Heart right ventricle (tissue), 16 donors: ENCODE data around the gene C6orf15. TPM values are rescaled to one million over a fixed set of nuclear protein-coding genes. Genes with fewer than 3 reads are reported as not detected.

ENCODE experiments used
- ATAC-seq, 8 donors: fragments of 200-7000 bp; cut with Tn5 transposase; one replicate each; pipeline ENCODE4 v1.9.1; 2020; ENCODE audit warnings: mild to moderate bottlenecking in 8 of 8, moderate library complexity in 8 of 8, moderate number of reproducible peaks in 1 of 8
- DNase-seq, 2 donors: peaks; one replicate each; pipeline ENCODE4 v3.0.0-alpha.2; 2020
- H3K27ac ChIP-seq, 10 donors: fragments of 200-600 bp; sonication (generic) in 2 of 10; one replicate each; pipeline versions ENCODE4 v1.5.0 to v1.8.0; 2020 to 2022; ENCODE audit warnings: mild to moderate bottlenecking in 3 of 10
- H3K27me3 ChIP-seq, 7 donors: fragments of 200-600 bp; one replicate each; pipeline ENCODE4 v1.8.0; 2021 to 2022; ENCODE audit warnings: mild to moderate bottlenecking in 2 of 7
- H3K36me3 ChIP-seq, 9 donors: fragments of 200-600 bp; sonication (generic) in 1 of 9; one replicate each; pipeline versions ENCODE4 v1.5.0 to v1.8.0; 2020 to 2022; ENCODE audit warnings: mild to moderate bottlenecking in 2 of 9
- H3K4me1 ChIP-seq, 9 donors: fragments of 200-600 bp; sonication (generic) in 1 of 9; one replicate each; pipeline versions ENCODE4 v1.5.0 to v1.8.0; 2020 to 2022; ENCODE audit warnings: mild to moderate bottlenecking in 4 of 9
- H3K4me3 ChIP-seq, 10 donors: fragments of 200-600 bp; sonication (generic) in 2 of 10; one replicate each; pipeline versions ENCODE4 v1.5.0 to v1.8.0; 2020 to 2022; ENCODE audit warnings: mild to moderate bottlenecking in 7 of 10, moderate library complexity in 2 of 10
- H3K9me3 ChIP-seq, 11 donors: fragments of 200-600 bp in 10 of 11; sonication (generic) in 2 of 11; one replicate each; pipeline versions ENCODE4 v1.5.0 to v1.8.0; 2013 to 2022; ENCODE audit warnings: mild to moderate bottlenecking in 2 of 11, control low read depth in 1 of 11, moderate library complexity in 1 of 11
- CTCF ChIP-seq, 9 donors: fragments of 200-600 bp; sonication (generic) in 2 of 9; IDR thresholded peaks; one replicate each; pipeline versions ENCODE4 v1.5.0 to v1.8.0; 2021 to 2022; ENCODE audit warnings: antibody characterized with exemption in 9 of 9, mild to moderate bottlenecking in 5 of 9, moderate library complexity in 1 of 9
- WGBS, 2 donors: extraction: QIAGEN DNeasy Blood & Tissue Kit; methylation state at CpG; one replicate each; pipeline ENCODE4 v1.1.7; 2013; ENCODE audit warnings: inconsistent platforms in 1 of 2; 5-methylcytosine and 5-hydroxymethylcytosine counted together
- intact Hi-C, 10 donors: fragments of 100-400 bp; cut with DNase I; formaldehyde crosslinking; loops; one replicate each; pipeline versions ENCODE4 v1.11.1 to v1.14.2; 2022
- polyA plus RNA-seq, 2 donors: library from polyadenylated mRNA; stranded (reverse); fragments of 200-250 nt; gene quantifications; one replicate each; pipeline ENCODE4 v1.2.3, GENCODE V29; 2013
- total RNA-seq, 10 donors: library from RNA; stranded (reverse); fragmentation: NEBNext Ultra II Directional in 3 of 10; extraction: Animal tissue kit (Norgen Biotek cat#: 25700) in 3 of 10; gene quantifications; one replicate each; pipeline versions ENCODE4 v1.2.1 to v1.2.4, GENCODE V29; 2021 to 2023
- donor health status: Arrhythmogenic right ventricular cardiomyopathy.
- donor health status: ischemic (EF 13 %, LVEDD 7.1; RV severe dilation, severe dysfunction).
- donor health status: healthy with polysubstance abuse.
- donor health status: DM: no; HTN: yes; CAD: no.
- donor health status: DM: no; HTN: no; CAD: no.
- donor health status: ischemic (EF 25% LVEDD 6.9; RV normal size, moderate dysfunction).
- donor health status: ischemic (EF 25% LVEDD 5.7; RV mildly dilated, moderate dysfunction).
- donor health status: healthy.
- donor health status: DM: yes; HTN: yes; CAD: no.
- donor health status: Ischemic cardiomyopathy.
- donor health status: ischemic (EF 35%, LVEDD 5.7; RV mildly dilated, moderate dysfunction).
- donor health status: nonischemic (EF 11% LVEDD 7.7; RV severe dilation, severe dysfunction).
- donor health status: DM: yes; HTN: yes; CAD: no.
- donor health status: PGD.
- donor health status: ischemic (EF 29% LVEDD 5.4; RV normal size, mild dysfunction).
- donor health status: nonischemic (EF 23%, LVEDD 6.1; RV moderate dilation, normal function).

Gene C6orf15
- total and polyA plus RNA-seq, 12 donors = not detected

GRCh38 chr6:31113861-31114540, 1.6 kb upstream of the C6orf15 start:
- DNase-seq = no peak
- peaks cover 0 to 11% (median 0%) of the 10 kb centered on the region in 7 donors for H3K27me3 ChIP-seq
- 68 to 69% methylated on average over 7 of the region's 7 CpGs for WGBS, 2 donors
- peak overlapping the region; percentile 29 to 80 (median 66) for H3K27ac ChIP-seq
- peak in 1 of 9 donors; percentile 11 for TF ChIP-seq CTCF (IDR thresholded peaks at IDR 0.05)
- no peaks in the 10 kb centered on the region for H3K36me3 ChIP-seq
- H3K4me3 ChIP-seq = peak overlapping the region in 3 of 10 donors; percentile 21 to 32 (median 25)
- H3K9me3 ChIP-seq = no peaks in the 10 kb centered on the region
- ATAC-seq = peak in 3 of 8 donors; percentile 3 to 12 (median 5)
- H3K4me1 ChIP-seq = peaks cover 6 to 53% (median 40%) of the 10 kb centered on the region in 9 donors
- intact Hi-C loops = no loop called here

GRCh38 chr6:31111712-31112111, 663 bp downstream of the C6orf15 start:
- no peak for TF ChIP-seq CTCF (IDR thresholded peaks at IDR 0.05)
- H3K27ac ChIP-seq = no peak overlapping the region
- H3K9me3 ChIP-seq = no peaks in the 10 kb centered on the region
- H3K4me3 ChIP-seq = no peak overlapping the region
- H3K36me3 ChIP-seq = no peaks in the 10 kb centered on the region
- ATAC-seq = no peak
- 86 to 90% methylated on average over 13 of the region's 13 CpGs for WGBS, 2 donors
- peaks cover 6 to 39% (median 31%) of the 10 kb centered on the region in 9 donors for H3K4me1 ChIP-seq
- intact Hi-C loops = no loop called here
- DNase-seq = no peak
- H3K27me3 ChIP-seq = peaks cover 0 to 11% (median 0%) of the 10 kb centered on the region in 7 donors

- H3K9me3 ChIP-seq = no peaks in the 10 kb centered on the region
- H3K4me3 ChIP-seq = no peak overlapping the region
- intact Hi-C loops = no loop called here
- H3K27me3 ChIP-seq = peaks cover 0 to 11% (median 0%) of the 10 kb centered on the region in 7 donors
- peaks cover 6 to 32% (median 24%) of the 10 kb centered on the region in 9 donors for H3K4me1 ChIP-seq
- DNase-seq (no peak), ATAC-seq (no peak)
- TF ChIP-seq CTCF (IDR thresholded peaks at IDR 0.05) = no peak
- no peak overlapping the region for H3K27ac ChIP-seq
- H3K36me3 ChIP-seq = no peaks in the 10 kb centered on the region
- WGBS, 2 donors = 70 to 75% methylated on average over 11 of the region's 11 CpGs
These were observed 1.4 kb downstream of the C6orf15 start for GRCh38 chr6:31110825-31111582.

- WGBS, 2 donors = 61 to 65% methylated on average over 4 of the region's 4 CpGs
- no peak for ATAC-seq
- intact Hi-C loops = no loop called here
- no peak for DNase-seq
- H3K27ac ChIP-seq = no peak overlapping the region
- H3K9me3 ChIP-seq = no peaks in the 10 kb centered on the region
- peaks cover 0 to 11% (median 0%) of the 10 kb centered on the region in 7 donors for H3K27me3 ChIP-seq
- no peak overlapping the region for H3K4me3 ChIP-seq
- TF ChIP-seq CTCF (IDR thresholded peaks at IDR 0.05) = no peak
- H3K36me3 ChIP-seq = no peaks in the 10 kb centered on the region
- no peaks in the 10 kb centered on the region for H3K4me1 ChIP-seq
These were observed 5.3 kb downstream of the C6orf15 start for GRCh38 chr6:31107052-31107451.
